Fibroblast of skin of left quadriceps (primary cell): ENCODE data around the gene AUTS2.

Experiments used
- DNase-seq, 2 experiments: peaks; one replicate each; pipeline ENCODE4 v3.0.0-alpha.2; 2013; ENCODE audit warnings: low read depth in 2 of 2

AUTS2 gene

GRCh38 chr7:69624435-69625230 lies 26.4 kb downstream of the AUTS2 start:
- DNase-seq, result no peak

GRCh38 chr7:69625238-69625637 lies 27.0 kb downstream of the AUTS2 start:
- DNase-seq, result no peak

GRCh38 chr7:69625798-69626197 lies 27.5 kb downstream of the AUTS2 start:
- no peak for DNase-seq

- peak; percentile 78 to 80 for DNase-seq
These were observed 32.0 kb downstream of the AUTS2 start for GRCh38 chr7:69630292-69630691.

GRCh38 chr7:69631131-69631530 lies 32.9 kb downstream of the AUTS2 start:
- no peak for DNase-seq

GRCh38 chr7:69632280-69632679 lies 34.0 kb downstream of the AUTS2 start:
- DNase-seq, result no peak

GRCh38 chr7:69633122-69633831 lies 35.0 kb downstream of the AUTS2 start:
- peak; percentile 78 to 81 for DNase-seq

- no peak for DNase-seq
These were observed 37.4 kb downstream of the AUTS2 start for GRCh38 chr7:69635555-69636185.

- no peak for DNase-seq
These were observed 40.4 kb downstream of the AUTS2 start for GRCh38 chr7:69638674-69639073.

- no peak for DNase-seq
These were observed 41.9 kb downstream of the AUTS2 start for GRCh38 chr7:69640216-69640615.

GRCh38 chr7:69640925-69641594 lies 42.8 kb downstream of the AUTS2 start:
- DNase-seq, result no peak

- no peak for DNase-seq
These were observed 45.0 kb downstream of the AUTS2 start for GRCh38 chr7:69643265-69643664.

GRCh38 chr7:69643708-69644445 lies 45.6 kb downstream of the AUTS2 start:
- no peak for DNase-seq

- DNase-seq, result no peak
These were observed 47.4 kb downstream of the AUTS2 start for GRCh38 chr7:69645683-69646082.

- DNase-seq, result no peak
These were observed 52.9 kb downstream of the AUTS2 start for GRCh38 chr7:69651101-69651590.

GRCh38 chr7:69652947-69653701 lies 54.8 kb downstream of the AUTS2 start:
- DNase-seq, result no peak

- DNase-seq, result no peak
These were observed 55.5 kb downstream of the AUTS2 start for GRCh38 chr7:69653806-69654205.

GRCh38 chr7:69654381-69654780 lies 56.1 kb downstream of the AUTS2 start:
- no peak for DNase-seq

- DNase-seq, result no peak
These were observed 56.8 kb downstream of the AUTS2 start for GRCh38 chr7:69654849-69655707.

GRCh38 chr7:69656077-69656476 lies 57.8 kb downstream of the AUTS2 start:
- DNase-seq, result no peak
